Measurements from ENCODE around the gene TCF12. TPM values are rescaled to one million over a fixed set of nuclear protein-coding genes. Genes with fewer than 3 reads are reported as not detected.

TCF12 gene
- total RNA-seq, 3 donors from 2014 or later (not counting 1 experiment from before 2014, with no cell fraction given): 84.1 to 111 (median 107) TPM

- no peak for TF ChIP-seq CTCF (IDR thresholded peaks at IDR 0.05)
- no peak overlapping the region for H3K4me3 Mint-ChIP-seq
- H3K27me3 ChIP-seq (ENCODE audit: control insufficient read depth, insufficient read depth, low read length): no peaks in the 10 kb centered on the region
- H3K9me3 Mint-ChIP-seq: no peaks in the 10 kb centered on the region
- no peaks in the 10 kb centered on the region for H3K27me3 Mint-ChIP-seq (ENCODE audit: low read depth in 2 of 2)
- DNase-seq (no peak), ATAC-seq (no peak)
- no peak overlapping the region for H3K4me3 ChIP-seq (ENCODE audit: low read length)
- no peaks in the 10 kb centered on the region for H3K36me3 ChIP-seq (ENCODE audit: control insufficient read depth, insufficient read depth, low read length)
- H3K4me1 ChIP-seq (ENCODE audit: control insufficient read depth, insufficient read depth, low read length): no peaks in the 10 kb centered on the region
- intact Hi-C loops (cut with micrococcal nuclease): no loop called here
- 92% methylated on average over 1 of the region's 2 CpGs for WGBS (ENCODE audit: insufficient coverage)
- no peaks in the 10 kb centered on the region for H3K9me3 ChIP-seq (ENCODE audit: control insufficient read depth, insufficient read depth, low read length)
- no peaks in the 10 kb centered on the region for H3K36me3 Mint-ChIP-seq
- no peak overlapping the region for H3K27ac ChIP-seq (ENCODE audit: low read length)
- H3K27ac Mint-ChIP-seq: peak overlapping the region; percentile 3 to 17
- peaks cover 41 to 45% of the 10 kb centered on the region in 2 donors for H3K4me1 Mint-ChIP-seq
Measured at GRCh38 chr15:56963126-56963525, 44.7 kb downstream of the TCF12 start.

- DNase-seq (peak in 1 of 2 donors; percentile 46), ATAC-seq (no peak)
- intact Hi-C loops (cut with micrococcal nuclease): no loop called here
- TF ChIP-seq CTCF (IDR thresholded peaks at IDR 0.05): no peak
- Histone ChIP-seq H3K9me3 (ENCODE audit: control insufficient read depth, insufficient read depth, low read length) (no peaks in the 10 kb centered on the region), H3K4me1 (ENCODE audit: control insufficient read depth, insufficient read depth, low read length) (no peaks in the 10 kb centered on the region), H3K27ac (ENCODE audit: low read length) (no peak overlapping the region), H3K4me3 (ENCODE audit: low read length) (no peak overlapping the region), H3K27me3 (ENCODE audit: control insufficient read depth, insufficient read depth, low read length) (no peaks in the 10 kb centered on the region), H3K36me3 (ENCODE audit: control insufficient read depth, insufficient read depth, low read length) (no peaks in the 10 kb centered on the region)
- Mint-ChIP-seq H3K27ac (peak overlapping the region; percentile 3 to 17), H3K27me3 (ENCODE audit: low read depth in 2 of 2) (no peaks in the 10 kb centered on the region), H3K36me3 (no peaks in the 10 kb centered on the region), H3K9me3 (no peaks in the 10 kb centered on the region), H3K4me3 (no peak overlapping the region), H3K4me1 (peaks cover 40 to 43% of the 10 kb centered on the region in 2 donors)
- 93% methylated on average over 4 of the region's 4 CpGs for WGBS (ENCODE audit: insufficient coverage)
Measured at GRCh38 chr15:56963710-56964109, 45.3 kb downstream of the TCF12 start.

- Mint-ChIP-seq H3K4me1 (peaks cover 41 to 48% of the 10 kb centered on the region in 2 donors), H3K4me3 (no peak overlapping the region), H3K9me3 (no peaks in the 10 kb centered on the region), H3K27me3 (ENCODE audit: low read depth in 2 of 2) (no peaks in the 10 kb centered on the region), H3K27ac (peak overlapping the region in 1 of 2 donors; percentile 2), H3K36me3 (no peaks in the 10 kb centered on the region)
- no peak overlapping the region for H3K27ac ChIP-seq (ENCODE audit: low read length)
- TF ChIP-seq CTCF (IDR thresholded peaks at IDR 0.05): no peak
- H3K4me3 ChIP-seq (ENCODE audit: low read length): no peak overlapping the region
- no peak for ATAC-seq
- H3K4me1 ChIP-seq (ENCODE audit: control insufficient read depth, insufficient read depth, low read length): no peaks in the 10 kb centered on the region
- DNase-seq: no peak
- WGBS (ENCODE audit: insufficient coverage): 57% methylated on average over 1 of the region's 1 CpG
- no peaks in the 10 kb centered on the region for H3K27me3 ChIP-seq (ENCODE audit: control insufficient read depth, insufficient read depth, low read length)
- H3K9me3 ChIP-seq (ENCODE audit: control insufficient read depth, insufficient read depth, low read length): no peaks in the 10 kb centered on the region
- H3K36me3 ChIP-seq (ENCODE audit: control insufficient read depth, insufficient read depth, low read length): no peaks in the 10 kb centered on the region
- intact Hi-C loops (cut with micrococcal nuclease): no loop called here
Measured at GRCh38 chr15:56964182-56964581, 45.7 kb downstream of the TCF12 start.
